Measurements from ENCODE around the gene KRTAP4-2. TPM values are rescaled to one million over a fixed set of nuclear protein-coding genes. Genes with fewer than 3 reads are reported as not detected.
"Not testable (repeated sequence)": the region's sequence is repeated elsewhere in the genome, so short reads cannot be mapped to it uniquely, and the experiment has no call there.

Gene KRTAP4-2
- total RNA-seq (not detected in 2 replicates), polyA plus RNA-seq (not detected in 2 replicates), polyA minus RNA-seq (not detected in 2 replicates)
- not detected for total RNA-seq (2013)

DNA sequence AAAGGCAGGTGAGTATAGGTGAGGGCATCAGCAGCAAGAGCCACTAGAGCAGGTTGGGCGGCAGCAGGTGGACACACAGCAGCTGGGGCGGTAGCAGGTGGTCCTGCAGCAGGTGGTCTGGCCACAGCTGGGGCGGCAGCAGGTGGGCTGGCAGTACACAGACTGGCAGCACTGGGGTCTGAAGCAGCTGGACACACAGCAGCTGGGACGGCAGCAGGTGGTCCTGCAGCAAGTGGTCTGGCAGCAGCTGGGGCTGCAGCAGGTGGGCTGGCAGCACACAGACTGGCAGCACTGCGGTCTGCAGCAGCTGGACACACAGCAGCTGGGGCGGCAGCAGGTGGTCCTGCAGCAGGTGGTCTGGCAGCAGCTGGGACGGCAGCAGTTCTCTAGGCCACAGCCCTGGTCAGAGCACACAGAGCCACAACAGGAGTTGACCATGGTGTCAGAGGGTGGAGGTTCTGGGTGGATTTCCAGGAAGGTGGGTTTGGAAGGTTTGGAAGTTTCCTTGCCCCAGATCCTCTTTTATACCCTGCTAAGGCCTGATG lies at the start of gene KRTAP4-2:
TSS of gene KRTAP4-2 (minus strand) at position 495 of the 545 bp plus-strand sequence. CDS start at position 438, 57 bp downstream.
- TF ChIP-seq, protein P1, sequence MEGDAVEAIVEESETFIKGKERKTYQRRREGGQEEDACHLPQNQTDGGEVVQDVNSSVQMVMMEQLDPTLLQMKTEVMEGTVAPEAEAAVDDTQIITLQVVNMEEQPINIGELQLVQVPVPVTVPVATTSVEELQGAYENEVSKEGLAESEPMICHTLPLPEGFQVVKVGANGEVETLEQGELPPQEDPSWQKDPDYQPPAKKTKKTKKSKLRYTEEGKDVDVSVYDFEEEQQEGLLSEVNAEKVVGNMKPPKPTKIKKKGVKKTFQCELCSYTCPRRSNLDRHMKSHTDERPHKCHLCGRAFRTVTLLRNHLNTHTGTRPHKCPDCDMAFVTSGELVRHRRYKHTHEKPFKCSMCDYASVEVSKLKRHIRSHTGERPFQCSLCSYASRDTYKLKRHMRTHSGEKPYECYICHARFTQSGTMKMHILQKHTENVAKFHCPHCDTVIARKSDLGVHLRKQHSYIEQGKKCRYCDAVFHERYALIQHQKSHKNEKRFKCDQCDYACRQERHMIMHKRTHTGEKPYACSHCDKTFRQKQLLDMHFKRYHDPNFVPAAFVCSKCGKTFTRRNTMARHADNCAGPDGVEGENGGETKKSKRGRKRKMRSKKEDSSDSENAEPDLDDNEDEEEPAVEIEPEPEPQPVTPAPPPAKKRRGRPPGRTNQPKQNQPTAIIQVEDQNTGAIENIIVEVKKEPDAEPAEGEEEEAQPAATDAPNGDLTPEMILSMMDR (IDR thresholded peaks at IDR 0.05) = no peak
- TF ChIP-seq EZH2 (IDR thresholded peaks at IDR 0.05; ENCODE audit: borderline replicate concordance, insufficient read depth, low read depth, low read length, poor library complexity, severe bottlenecking) = no peak
- 95% methylated on average over 5 of the region's 7 CpGs for WGBS (ENCODE audit: insufficient coverage)
- H3K4me3 Mint-ChIP-seq = peak within 1 kb of the TSS; percentile 54
- no peaks in the 10 kb centered on the region for H3K9me3 Mint-ChIP-seq (ENCODE audit: insufficient read depth)
- peaks cover 44% of the 10 kb centered on the region for H3K4me1 Mint-ChIP-seq
- no peaks in the 10 kb centered on the region for H3K79me2 ChIP-seq (ENCODE audit: control insufficient read depth, insufficient read depth, low read length)
- ChIA-PET CTCF (interaction anchor here (1.2 kb wide), 1 partner anchor 11 kb away, joined by 3 read pairs; no protein-coding TSS in a partner anchor), POLR2A (no interaction called here)
- H4K20me1 ChIP-seq (ENCODE audit: control insufficient read depth, insufficient read depth, low read length, poor library complexity, severe bottlenecking) = no peaks in the 10 kb centered on the region
- H3K4me1 ChIP-seq (ENCODE audit: control insufficient read depth in 2 of 2, insufficient read depth in 2 of 2, low read length in 2 of 2) = peaks cover 39 to 41% of the 10 kb centered on the region in 2 donors
- no peak within 1 kb of the TSS for H3K27ac ChIP-seq (ENCODE audit: low read length in 2 of 2)
- ATAC-seq (ENCODE audit: low read depth) (no peak), DNase-seq (no peak)
- peak within 1 kb of the TSS; percentile 42 for H3K27ac Mint-ChIP-seq
- peak within 1 kb of the TSS; percentile 51 for H3K4me2 ChIP-seq (replicated peaks; ENCODE audit: low read depth, low read length, poor library complexity, severe bottlenecking)
- H3K36me3 ChIP-seq (replicated peaks in 1 of 2; ENCODE audit: control extremely low read depth in 1 of 2, control insufficient read depth in 1 of 2, extremely low read depth in 1 of 2, insufficient read depth in 2 of 2, low read length in 1 of 2) = no peaks in the 10 kb centered on the region
- H3K27me3 ChIP-seq (replicated peaks in 1 of 4; ENCODE audit: control extremely low read depth in 1 of 4, control insufficient read depth in 3 of 4, insufficient read depth in 4 of 4, low read length in 3 of 4) = no peaks in the 10 kb centered on the region
- peaks cover 6% of the 10 kb centered on the region for H3K27me3 Mint-ChIP-seq
- no peak within 1 kb of the TSS for H3K4me3 ChIP-seq (ENCODE audit: control extremely low read depth in 1 of 5, extremely low read depth in 1 of 5, insufficient read depth in 1 of 5, low read depth in 2 of 5, low read length in 4 of 5)
- no peak within 1 kb of the TSS for H2AFZ ChIP-seq (ENCODE audit: insufficient read depth, low read depth, low read length, poor library complexity, severe bottlenecking)
- no peaks in the 10 kb centered on the region for H3K9me3 ChIP-seq (ENCODE audit: control extremely low read depth in 1 of 3, control insufficient read depth in 2 of 3, insufficient read depth in 1 of 3, low read length in 2 of 3)
- no peak within 1 kb of the TSS for H3K9ac ChIP-seq (ENCODE audit: low read length)
- intact Hi-C loops (cut with micrococcal nuclease) = loop anchor here (5.0 kb wide), 1 partner anchor 60 kb away; the partner anchor contains the start of gene KRTAP4-11

DNA sequence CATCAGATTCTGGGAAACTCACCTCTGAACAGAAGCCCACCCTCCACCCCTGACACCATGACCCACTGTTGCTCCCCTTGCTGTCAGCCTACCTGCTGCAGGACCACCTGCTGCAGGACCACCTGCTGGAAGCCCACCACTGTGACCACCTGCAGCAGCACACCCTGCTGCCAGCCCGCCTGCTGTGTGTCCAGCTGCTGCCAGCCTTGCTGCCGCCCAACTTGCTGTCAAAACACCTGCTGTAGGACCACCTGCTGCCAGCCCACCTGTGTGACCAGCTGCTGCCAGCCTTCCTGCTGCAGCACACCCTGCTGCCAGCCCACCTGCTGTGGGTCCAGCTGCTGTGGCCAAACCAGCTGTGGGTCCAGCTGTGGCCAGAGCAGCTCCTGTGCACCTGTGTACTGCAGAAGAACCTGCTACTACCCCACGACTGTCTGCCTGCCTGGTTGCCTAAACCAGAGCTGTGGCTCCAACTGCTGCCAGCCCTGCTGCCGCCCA lies 48.6 kb upstream of the KRTAP4-2 start, which contains the start of gene KRTAP9-2:
TSS of gene KRTAP9-2 (plus strand) at position 51 of the 498 bp plus-strand sequence. CDS start at position 58, 7 bp downstream.
- H3K4me3 Mint-ChIP-seq; H3K36me3 ChIP-seq (replicated peaks in 1 of 2; ENCODE audit: control extremely low read depth in 1 of 2, control insufficient read depth in 1 of 2, extremely low read depth in 1 of 2, insufficient read depth in 2 of 2, low read length in 1 of 2); H3K9me3 Mint-ChIP-seq (ENCODE audit: insufficient read depth); POLR2A ChIA-PET; H3K79me2 ChIP-seq (ENCODE audit: control insufficient read depth, insufficient read depth, low read length); H3K27ac Mint-ChIP-seq; H3K9ac ChIP-seq (ENCODE audit: low read length); H3K27ac ChIP-seq (ENCODE audit: low read length in 2 of 2); H3K4me1 ChIP-seq (ENCODE audit: control insufficient read depth in 2 of 2, insufficient read depth in 2 of 2, low read length in 2 of 2); H3K9me3 ChIP-seq (ENCODE audit: control extremely low read depth in 1 of 3, control insufficient read depth in 2 of 3, insufficient read depth in 1 of 3, low read length in 2 of 3); DNase-seq; H2AFZ ChIP-seq (ENCODE audit: insufficient read depth, low read depth, low read length, poor library complexity, severe bottlenecking); H3K27me3 ChIP-seq (replicated peaks in 1 of 4; ENCODE audit: control extremely low read depth in 1 of 4, control insufficient read depth in 3 of 4, insufficient read depth in 4 of 4, low read length in 3 of 4); H3K4me1 Mint-ChIP-seq; CTCF ChIA-PET; H3K4me3 ChIP-seq (ENCODE audit: control extremely low read depth in 1 of 5, extremely low read depth in 1 of 5, insufficient read depth in 1 of 5, low read depth in 2 of 5, low read length in 4 of 5); H3K4me2 ChIP-seq (replicated peaks; ENCODE audit: low read depth, low read length, poor library complexity, severe bottlenecking); ATAC-seq (ENCODE audit: low read depth); intact Hi-C loops (cut with micrococcal nuclease); H4K20me1 ChIP-seq (ENCODE audit: control insufficient read depth, insufficient read depth, low read length, poor library complexity, severe bottlenecking): not testable (repeated sequence)
- 75% methylated on average over 2 of the region's 4 CpGs for WGBS (ENCODE audit: insufficient coverage)
- H3K27me3 Mint-ChIP-seq = peaks cover 24% of the 10 kb centered on the region
